ENCODE measurements around the gene PEPD.

DNA sequence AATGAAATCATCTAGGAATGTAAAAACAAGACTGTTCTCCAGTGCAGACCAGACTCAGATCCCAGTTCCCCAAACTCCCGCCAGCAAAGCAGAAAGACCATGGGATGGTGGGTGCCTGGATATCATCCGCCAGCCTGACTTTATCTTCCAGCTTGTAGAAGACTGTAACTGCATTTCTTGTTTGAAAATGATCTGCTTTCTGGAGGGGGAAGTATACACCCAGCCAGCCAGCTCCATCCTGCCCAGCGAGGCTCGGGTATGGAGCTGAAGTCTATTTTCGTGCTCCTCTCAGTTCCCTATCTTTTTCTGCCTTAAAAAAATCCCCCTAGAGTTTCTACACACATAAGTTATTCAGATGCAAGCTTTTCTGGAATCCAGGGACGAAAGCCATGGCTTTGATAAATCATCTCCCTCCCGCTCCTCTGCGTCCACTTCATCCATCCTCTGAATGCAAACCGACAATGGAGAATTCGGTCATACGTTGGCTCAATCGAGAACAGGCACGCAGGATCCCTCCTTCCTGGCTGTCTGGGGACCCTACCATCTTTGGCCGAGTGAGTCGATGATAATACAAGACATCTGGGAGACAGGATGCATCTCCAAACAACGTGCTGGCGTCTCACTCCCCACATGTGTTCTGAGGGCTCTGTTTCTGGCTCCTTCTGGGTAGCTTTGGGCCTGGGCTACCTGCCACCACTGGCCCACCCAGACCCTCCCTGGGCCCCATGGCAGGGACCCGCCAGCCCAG, 116.9 kb downstream of the PEPD start:
- TF ChIP-seq, protein P1, sequence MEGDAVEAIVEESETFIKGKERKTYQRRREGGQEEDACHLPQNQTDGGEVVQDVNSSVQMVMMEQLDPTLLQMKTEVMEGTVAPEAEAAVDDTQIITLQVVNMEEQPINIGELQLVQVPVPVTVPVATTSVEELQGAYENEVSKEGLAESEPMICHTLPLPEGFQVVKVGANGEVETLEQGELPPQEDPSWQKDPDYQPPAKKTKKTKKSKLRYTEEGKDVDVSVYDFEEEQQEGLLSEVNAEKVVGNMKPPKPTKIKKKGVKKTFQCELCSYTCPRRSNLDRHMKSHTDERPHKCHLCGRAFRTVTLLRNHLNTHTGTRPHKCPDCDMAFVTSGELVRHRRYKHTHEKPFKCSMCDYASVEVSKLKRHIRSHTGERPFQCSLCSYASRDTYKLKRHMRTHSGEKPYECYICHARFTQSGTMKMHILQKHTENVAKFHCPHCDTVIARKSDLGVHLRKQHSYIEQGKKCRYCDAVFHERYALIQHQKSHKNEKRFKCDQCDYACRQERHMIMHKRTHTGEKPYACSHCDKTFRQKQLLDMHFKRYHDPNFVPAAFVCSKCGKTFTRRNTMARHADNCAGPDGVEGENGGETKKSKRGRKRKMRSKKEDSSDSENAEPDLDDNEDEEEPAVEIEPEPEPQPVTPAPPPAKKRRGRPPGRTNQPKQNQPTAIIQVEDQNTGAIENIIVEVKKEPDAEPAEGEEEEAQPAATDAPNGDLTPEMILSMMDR (IDR thresholded peaks at IDR 0.05; ENCODE audit: insufficient read depth, low read length, poor library complexity, severe bottlenecking) = no peak
- no peak for TF ChIP-seq EZH2phosphoT487 (conservative IDR thresholded peaks at IDR 0.05; ENCODE audit: low read length)
